Stimulated activated CD8-positive, alpha-beta memory T cell treated with anti-CD3 and anti-CD28 coated beads, Interleukin-7, amount 100 ng/mL, for 1 hour (primary cell): ENCODE results near the gene CDK5RAP2.
"Not testable (repeated sequence)": the region's sequence is repeated elsewhere in the genome, so short reads cannot be mapped to it uniquely, and the experiment has no call there.

ENCODE experiments used
- DNase-seq, 2 donors: peaks; one replicate each; pipeline ENCODE4 v3.0.0-alpha.2; 2020; ENCODE audit warnings: low read depth in 2 of 2

The CDK5RAP2 gene

DNA sequence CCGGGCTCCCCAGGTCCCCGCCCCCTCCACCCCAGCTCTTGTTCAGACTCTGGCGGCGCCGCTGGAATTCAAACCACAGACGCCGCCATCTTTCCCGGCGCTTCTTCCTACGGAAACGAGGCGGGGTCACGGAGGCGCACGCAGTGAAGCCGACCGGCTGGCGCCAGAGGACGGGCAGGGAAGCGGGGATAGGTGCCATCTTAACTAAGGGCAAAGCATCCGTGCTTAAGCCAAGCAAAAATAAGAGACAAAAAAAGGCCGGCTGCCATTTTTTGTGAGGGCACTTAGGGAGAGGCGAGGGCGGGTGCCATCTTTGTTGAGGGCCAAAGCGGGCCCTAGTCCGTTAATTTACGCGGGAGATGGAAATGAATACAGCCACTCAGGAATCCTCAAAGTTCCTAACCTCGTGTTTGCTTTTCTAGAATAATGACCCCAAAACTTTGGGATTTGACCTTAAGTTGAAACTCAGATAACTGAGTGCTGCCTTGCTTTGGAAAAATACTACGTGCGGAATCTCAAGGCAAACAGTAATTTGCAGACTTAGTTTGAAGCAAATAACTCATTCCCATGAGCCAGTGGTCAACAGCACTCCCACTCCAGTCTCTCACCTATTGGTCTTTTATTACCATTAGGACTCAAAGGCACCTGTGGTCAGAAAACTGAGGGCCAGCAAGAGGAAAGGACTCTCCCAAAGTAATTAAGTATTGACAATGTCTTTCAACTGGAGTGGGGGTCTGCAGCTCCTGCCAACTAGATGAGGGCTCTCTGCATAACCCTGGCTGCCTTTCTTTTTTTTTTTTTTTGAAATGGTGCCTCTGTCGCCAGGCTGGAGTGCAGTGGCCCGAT is at the start of gene CDK5RAP2:
Gene CDK5RAP2 (minus strand): TSS at position 117 of the 846 bp plus-strand sequence. CDS start 189 bp downstream, outside the sequence.
- peak; percentile 78 to 83 for DNase-seq

DNA sequence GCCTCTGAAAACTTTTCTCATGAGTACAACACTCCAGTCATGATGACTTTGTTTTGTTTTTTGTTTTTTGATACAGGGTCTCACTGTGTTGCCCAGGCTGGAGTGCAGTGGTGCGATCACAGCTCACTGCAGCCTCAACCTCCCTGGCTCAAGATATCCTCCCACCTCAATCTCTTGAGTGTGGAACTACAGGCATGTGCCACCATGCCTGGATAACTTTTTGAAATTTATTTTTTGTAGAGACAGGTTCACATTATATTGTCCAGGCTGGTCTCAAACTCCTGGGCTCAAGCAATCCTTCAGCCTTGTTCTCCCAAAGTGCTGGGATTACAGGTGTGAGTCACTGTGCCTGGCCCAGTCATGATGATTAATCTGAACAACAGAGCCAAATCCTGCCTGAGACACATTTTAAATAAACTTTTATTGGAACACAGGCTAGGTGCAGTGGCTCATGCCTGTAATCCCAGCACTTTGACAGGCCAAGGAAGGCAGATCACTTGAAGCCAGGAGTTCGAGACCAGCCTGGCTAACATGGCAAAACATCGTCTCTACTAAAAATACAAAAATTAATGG is 49.0 kb upstream of the CDK5RAP2 start:
- not testable (repeated sequence) for DNase-seq

DNA sequence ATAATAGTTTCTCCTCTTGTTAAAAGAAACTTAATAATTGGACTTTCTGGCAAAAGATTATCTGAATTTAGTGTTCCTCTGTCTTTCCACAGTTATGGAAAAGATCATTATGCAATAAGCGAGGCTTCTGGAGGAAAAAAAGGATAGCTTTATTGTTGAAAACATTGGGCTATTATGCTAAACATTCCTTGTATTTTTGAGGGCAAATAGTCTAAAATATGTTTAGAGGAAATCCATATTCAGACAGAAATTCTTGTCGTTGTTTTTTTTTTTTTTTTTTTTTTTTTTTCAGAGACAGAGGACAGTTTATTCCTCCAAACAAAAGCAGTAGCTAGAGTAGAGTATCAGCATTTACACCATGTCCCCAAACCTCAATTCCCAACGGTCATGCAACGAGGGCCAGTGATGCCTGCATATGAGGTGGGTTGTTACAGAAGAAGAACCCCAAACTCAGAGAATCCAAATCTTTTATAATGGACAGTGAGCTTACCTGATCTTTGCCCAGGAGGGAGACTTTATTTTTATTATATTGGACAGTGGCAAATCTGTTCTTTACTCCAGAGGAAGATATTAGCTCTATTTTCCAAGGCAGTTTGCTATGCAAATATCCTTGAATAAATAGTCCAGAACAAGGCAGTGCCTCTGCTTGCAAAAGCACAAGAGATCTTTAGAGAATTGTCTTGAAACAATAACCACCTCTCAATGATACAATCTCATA is 48.4 kb upstream of the CDK5RAP2 start:
- no peak for DNase-seq

DNA sequence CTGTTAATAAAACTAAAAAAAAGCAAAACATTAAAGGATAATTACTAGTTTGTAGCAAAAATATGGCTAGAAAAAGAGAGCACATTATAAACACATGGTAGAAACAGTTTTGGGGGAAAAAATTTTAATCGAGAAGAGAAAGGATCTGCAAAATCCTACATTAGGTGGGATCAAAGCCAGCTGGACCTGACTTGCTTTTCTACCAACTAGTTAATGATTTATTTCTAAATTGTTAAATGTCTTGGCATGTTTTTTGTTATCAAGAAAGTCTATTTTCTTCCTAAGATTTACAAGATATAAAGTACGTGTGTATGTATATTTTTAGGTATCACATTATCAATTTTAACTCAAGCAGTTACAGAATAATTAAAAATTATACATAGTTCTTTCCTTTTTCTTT is 47.1 kb upstream of the CDK5RAP2 start:
- no peak for DNase-seq

DNA sequence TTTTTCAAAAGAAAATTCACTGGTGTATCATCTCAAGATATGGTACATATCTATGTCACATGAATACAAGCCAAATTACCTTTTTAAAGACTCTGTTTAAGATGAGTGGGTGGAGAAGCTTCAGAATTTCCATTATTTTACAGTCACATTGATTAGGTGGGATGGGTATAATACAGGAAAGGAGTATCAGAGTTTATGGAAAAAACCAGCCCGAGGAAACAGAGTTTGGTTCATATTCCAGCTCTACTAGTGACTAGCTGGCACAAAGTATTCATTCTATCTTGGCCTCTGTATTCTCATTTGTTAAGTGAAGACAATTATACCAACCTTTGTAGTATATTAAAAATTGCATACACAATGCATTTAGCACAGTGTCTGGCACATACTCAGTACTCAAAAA is 46.5 kb upstream of the CDK5RAP2 start:
- DNase-seq: no peak

DNA sequence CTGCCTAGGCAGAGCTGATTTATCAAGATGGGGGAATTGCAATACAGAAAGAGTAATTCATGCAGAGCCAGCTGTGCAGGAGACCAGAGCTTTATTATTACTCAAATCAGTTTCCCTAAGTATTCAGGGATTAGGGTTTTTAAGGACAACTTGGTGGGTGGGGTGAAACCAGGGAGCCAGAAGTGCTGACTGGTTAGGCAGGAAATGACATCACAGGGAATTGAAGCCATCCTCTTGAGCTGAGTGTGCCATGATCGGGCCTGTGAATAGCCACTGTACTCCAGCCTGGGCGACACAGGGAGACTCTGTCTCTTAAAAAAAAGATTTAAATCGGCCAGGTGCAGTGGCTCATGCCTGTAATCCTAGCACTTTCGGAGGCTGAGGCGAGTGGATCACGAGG is 45.3 kb upstream of the CDK5RAP2 start:
- DNase-seq: no peak

DNA sequence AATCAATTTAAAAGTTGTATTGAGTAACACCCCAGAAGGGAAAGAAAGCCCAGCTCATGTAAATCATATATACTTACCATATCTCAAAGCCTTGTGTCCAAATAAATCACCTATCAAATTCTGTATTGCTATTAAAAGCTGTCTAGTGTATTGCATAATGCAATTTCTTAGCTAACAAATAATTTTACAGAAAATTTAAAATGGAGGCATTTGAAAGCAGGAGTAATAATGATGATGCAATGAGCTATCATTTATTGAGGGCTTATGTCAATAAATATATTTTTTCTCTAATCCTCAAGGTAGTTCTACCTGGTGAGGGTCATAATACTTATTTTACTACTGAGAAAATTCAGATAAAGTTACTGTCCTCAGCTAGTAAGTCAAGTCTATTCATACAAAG is 42.8 kb upstream of the CDK5RAP2 start:
- no peak for DNase-seq

DNA sequence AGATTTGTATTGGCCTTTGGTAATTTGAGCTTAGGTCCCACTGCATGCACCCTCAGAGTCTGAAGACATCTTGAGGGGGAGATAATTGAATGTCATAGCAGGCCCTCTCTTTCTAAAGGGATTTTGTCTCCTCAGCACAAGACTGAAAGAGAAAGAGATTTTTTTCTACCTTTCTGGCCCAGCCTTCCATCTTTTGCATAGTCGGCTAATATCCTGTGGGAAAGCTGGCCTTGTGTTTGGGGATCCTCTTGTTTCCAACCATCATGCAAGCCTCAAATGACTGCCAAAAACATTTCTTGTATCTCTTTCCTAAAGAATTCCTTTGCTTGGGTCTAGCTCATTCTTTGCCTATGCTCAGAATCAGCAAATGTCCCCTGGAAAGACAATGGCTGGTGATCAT is 42.0 kb upstream of the CDK5RAP2 start:
- DNase-seq: no peak

DNA sequence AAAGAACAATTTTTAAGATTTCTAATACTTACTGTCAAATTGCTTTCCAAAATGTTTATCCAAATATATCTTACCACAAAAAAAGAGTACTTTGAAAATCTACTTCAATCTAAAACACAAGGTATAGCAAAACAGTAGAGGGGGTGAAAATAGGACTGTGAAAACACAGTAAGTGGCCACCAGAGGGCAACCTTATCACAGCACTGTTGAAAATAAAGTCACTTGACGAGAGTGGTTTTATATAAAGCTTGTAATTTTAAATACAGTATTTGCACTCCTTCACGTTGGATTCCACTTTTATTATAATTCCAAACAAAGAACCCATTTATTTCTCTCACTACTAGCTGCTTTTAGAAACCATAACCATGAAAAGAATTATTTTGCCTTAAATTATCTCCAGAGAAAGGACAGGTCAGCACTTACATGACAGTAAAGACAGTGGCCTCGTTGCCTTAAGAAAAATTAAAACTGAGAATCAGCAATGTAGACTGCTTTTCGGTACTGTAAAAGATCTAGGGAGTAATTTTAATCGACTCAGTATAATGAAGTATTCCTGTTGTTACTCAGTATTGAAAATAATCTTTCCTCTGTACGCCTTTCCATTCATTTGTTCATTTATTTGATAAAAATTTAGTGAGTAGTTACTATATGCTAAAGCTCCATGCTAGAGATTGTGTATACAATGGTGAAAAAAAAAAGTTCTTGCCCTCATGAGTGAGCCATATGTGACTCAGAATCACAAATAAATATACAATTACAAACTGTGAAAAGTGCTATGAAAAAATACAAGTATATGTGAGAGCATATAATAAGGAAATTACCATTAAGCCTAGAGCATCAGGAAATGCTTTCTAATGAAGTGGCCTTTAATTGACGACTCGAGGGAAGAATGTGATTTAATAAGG is 40.0 kb upstream of the CDK5RAP2 start:
- DNase-seq: peak; percentile 16 to 34

DNA sequence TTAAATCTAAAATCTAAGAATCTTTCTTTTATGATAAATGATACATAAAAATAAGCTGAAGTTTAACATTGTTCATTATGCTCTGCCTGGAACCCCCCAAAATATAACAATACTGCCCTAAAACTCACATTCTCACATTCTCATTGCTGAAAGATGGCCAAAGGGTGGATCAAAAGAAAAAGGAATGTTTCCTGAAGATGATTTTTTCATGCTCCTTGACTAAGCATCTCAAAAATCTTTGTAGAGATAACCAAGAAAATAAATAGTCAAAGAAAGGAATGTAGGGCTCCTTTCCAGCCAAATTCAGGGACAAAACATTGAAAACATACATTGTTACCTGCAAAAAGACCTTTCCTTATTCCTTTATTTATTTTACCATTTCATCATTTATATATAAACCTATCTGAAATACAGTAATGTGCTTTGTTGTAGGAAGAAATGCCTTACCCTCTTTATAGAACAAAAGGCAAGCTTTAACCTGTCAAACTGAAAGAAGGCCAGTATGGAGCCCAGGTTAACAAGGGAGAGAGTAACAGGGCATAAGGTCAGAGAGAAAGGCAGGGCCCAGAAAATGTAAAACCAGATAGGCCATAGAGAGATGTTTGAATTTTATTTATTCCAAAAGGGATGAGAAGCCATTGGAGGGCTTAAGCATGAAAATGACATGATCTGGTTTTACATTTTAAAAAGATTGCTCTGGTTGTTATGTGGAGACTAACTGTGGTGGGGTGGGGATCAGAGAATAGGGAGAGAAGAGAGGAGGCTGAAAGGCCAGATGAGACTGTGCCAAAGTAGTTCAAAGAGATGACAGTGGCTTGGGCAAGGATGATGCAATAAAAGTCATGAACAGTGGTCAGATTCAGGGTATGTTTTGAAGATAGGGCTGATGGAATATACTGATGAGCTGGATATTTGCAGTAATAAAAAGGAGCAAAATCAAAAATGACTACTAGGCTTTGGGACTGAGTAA is 37.3 kb upstream of the CDK5RAP2 start:
- DNase-seq: no peak

DNA sequence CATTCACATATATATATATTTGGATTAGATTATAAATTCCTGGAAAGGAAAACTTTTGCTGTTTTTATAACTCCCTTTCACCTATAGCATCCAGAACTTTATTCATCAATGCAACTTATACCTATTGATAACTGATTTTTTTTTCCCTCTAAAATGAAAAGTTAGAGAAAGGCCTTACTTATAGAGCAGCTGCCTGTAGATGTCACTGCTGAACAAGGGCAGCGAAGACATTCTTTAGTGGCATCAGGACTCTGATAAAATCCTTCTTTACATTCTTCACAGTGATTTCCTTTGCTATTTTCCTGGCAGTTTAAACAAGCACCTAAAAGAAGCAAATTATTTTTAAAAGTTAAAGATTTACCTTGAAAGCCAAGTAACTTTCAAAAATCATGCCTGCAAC is 32.3 kb upstream of the CDK5RAP2 start:
- DNase-seq: no peak

DNA sequence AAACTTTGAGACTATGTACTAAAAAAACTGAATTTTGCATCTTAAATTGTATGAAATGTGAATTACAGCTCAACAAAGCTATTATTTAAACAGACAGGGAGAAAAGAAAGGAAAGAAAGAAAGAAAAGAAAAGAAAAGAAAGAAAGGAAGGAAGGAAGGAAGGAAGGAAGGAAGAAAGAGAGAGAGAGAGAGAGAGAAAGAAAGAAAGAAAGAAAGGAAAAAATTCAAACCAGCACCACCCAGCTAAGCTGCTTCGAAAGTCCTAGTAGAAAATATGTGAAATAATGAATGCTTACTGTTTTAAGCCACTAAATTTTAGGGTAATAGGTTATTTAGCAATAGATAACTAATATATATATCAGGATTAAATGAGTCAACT is 31.7 kb upstream of the CDK5RAP2 start:
- no peak for DNase-seq

DNA sequence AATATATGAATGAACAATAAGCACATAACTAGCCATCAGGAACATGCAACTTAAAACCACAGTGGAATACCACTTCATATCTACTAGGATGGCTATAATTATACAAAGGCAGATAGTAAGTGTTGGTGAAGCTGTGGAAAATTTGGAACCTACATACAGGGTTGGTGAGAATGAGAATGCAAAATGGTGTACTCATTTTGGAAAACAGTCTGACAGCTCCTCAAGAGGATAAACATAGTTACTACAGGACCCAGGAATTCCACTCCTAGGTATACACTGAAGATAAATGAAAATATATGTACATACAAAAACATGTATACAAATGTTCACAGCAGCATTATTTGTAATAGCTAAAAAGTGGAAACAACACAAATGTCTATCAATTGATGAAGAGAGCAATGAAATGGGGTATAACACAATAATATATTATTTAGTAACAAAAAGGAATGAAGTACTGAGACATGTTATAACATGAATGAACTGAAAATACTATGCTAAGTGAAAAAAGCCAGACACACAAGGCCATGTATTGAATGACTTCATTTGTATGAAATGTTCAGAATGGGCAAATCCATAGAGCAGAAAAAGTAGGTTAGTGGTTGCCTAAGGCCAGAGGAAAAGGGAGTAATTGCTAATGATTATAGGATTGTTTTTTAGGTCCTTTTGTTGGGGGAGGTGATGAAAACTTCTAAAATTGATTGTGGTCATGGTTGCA is 31.2 kb upstream of the CDK5RAP2 start:
- no peak for DNase-seq

DNA sequence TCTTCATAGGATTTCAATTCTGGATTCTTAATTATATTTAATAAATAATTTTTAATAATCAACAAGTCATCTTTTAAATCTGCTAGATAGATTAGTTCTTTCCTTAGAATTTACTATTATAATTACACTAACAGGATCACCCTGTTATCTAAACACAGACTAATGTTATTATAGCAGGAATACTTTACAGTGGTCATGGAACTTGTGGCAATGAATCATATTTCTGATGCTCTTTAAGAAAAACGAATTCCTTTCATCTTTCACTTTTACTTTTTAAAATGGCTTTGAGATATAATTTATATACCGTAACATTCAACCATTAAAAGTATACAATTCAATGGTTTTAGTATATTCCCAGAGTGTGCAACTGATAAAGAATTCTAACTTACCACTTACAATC is 29.7 kb upstream of the CDK5RAP2 start:
- no peak for DNase-seq

DNA sequence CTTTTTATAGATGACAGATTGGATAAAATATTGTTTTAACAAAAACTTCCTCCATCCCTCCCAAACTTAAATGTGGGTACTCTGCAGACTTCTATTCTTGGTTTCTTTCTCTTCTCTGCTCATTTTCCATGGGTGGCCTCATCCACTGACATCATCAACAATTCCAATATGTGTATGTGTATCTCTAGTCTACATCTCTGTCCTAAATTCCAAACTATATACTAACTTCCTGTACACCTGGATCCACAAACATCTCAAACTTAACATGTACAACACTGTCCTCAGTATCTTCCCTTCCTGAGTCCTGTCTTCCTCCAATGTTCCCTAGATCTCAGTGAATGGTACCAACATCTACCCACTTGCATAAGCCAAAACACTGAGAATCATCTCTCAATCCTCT is 28.5 kb upstream of the CDK5RAP2 start:
- no peak for DNase-seq

DNA sequence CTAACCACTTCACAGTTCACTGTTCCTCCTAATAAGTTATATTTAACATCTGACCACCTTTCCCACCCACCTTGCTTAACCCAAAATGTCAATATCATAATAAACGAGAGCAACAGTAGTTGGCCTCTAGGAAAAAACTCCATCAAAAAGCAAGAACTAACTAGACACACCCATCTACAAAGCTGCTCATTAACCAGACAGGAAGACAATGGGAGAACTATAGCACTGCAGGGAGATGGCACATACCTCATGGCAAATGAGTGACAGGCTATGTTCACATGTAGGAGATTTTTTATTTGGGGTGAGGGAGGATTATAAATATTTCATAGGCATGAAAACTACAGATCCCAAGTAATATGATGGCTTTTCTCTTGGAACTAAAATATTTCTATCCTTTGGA is 23.6 kb upstream of the CDK5RAP2 start:
- DNase-seq: no peak

DNA sequence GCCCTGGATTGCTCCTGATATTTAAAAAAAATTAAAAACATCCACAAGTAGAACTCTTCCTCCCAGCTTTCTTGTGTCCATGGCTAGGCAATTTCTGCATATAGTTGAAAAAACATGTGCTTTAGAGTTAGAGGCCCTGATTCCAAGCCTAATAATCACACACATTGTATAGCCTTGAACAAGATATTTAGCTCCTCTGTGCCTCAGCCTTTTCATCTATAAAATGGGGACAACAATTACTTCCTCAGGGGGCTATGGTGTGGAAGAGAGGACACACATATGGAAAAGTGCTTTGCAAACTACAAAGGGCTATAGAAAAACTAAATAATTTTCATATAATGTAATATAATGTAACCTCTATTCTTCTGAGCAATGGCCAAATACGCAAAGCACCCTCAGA is 23.0 kb upstream of the CDK5RAP2 start:
- no peak for DNase-seq

DNA sequence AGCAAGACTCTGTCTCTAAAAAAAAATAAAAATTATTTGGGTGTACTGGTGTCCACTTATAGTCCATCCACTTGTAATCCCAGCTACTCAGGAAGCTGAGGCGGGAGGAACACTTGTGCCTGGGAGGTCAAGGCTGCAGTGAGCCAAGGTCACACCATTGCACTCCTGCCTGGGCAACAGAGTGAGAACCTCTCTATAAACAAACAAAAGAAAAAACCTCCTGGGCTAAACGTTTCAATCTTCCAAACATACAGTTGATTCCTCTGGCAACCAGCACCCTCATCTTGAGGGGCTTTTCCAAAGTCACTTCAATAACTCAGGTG is 13.9 kb upstream of the CDK5RAP2 start:
- no peak for DNase-seq

DNA sequence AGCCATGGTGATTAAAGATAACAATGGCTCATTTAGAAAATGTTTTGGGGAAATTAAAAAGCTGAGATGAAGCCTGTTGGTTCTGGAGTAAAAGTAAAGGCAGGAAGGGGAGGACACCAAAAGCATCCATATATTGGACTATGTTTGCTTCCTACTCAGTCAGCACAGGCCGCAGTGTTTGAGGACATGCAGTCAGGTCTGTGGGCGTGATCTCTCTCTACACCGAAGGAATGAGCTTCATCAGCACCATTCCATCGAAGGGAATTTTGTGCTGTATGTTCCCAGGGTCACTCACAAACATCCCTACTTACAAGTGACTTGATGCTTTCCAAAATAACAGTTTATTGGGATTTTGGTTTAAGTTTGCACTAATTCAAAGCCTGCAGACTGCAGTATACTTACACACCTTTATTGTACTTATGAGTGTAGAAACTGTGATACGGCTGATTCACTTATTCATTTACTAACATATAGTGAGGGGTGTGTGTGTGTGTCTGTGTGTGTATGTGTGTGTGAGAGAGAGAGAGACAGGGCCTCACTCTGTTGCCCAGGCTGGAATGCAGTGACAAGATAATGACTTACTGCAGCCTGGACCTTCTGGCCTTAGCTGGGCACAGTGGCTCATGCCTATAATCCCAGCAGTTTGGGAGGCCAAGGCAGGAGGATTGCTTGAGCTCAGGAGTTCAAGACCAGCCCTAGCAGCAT is 13.4 kb upstream of the CDK5RAP2 start:
- no peak for DNase-seq

DNA sequence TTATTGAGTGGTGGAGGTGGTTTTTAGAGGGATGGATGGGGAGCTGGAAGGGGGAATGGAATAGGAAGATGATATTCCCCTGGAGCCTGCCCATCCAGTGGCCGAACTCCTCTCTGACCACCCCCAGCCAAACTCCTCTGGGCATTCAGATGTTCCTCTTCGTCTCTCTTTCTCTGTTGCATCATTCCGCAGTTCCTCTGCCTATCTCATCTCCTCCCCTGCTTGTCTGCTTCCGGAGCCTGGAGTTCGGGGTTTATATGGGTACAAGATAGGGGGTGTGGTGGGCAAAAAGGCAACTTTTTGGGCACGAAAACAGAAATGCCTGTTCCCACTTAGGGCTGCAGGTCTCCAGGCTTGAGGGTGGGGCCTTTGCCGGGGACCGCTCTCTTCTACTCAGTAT is 12.2 kb upstream of the CDK5RAP2 start:
- DNase-seq: no peak
